Thyroid gland (tissue), 4 donors: ENCODE measurements around the gene BACH2. TPM values are rescaled to one million over a fixed set of nuclear protein-coding genes. Genes with fewer than 3 reads are reported as not detected.

Experiments
- DNase-seq, 2 donors: peaks; one replicate each; pipeline ENCODE4 v3.0.0-alpha.2; 2019
- H3K27ac ChIP-seq, 3 donors: fragments of 200-600 bp; sonication (generic); 1 replicate in 2 of 3; 2 replicates in 1 of 3; pipeline ENCODE4 v1.5.1; 2016 to 2019; ENCODE audit warnings: mild to moderate bottlenecking in 1 of 3, moderate library complexity in 1 of 3
- H3K27me3 ChIP-seq: fragments of 200-600 bp; sonication (generic); one replicate; pipeline ENCODE4 v1.5.1; 2019
- H3K36me3 ChIP-seq, 2 donors: fragments of 200-600 bp; sonication (generic); one replicate each; pipeline ENCODE4 v1.5.1; 2016 to 2019
- H3K4me1 ChIP-seq, 2 donors: fragments of 200-600 bp; sonication (generic); one replicate each; pipeline ENCODE4 v1.5.1; 2017 to 2019
- H3K4me3 ChIP-seq, 3 donors: fragments of 200-600 bp; sonication (generic); replicated peaks in 1 of 3; 1 replicate in 2 of 3; 2 replicates in 1 of 3; pipeline ENCODE4 v1.5.1; 2016; ENCODE audit warnings: mild to moderate bottlenecking in 1 of 3
- H3K9me3 ChIP-seq: fragments of 200-600 bp; sonication (generic); one replicate; pipeline ENCODE4 v1.5.1; 2017
- POLR2A ChIP-seq, 2 donors: fragments of 450-650 bp; IDR thresholded peaks; one replicate each; pipeline ENCODE4 v1.6.1; 2017; ENCODE audit warnings: antibody characterized with exemption in 2 of 2, mild to moderate bottlenecking in 2 of 2, moderate library complexity in 1 of 2
- WGBS, 2 donors: methylation state at CpG; one replicate each; pipeline ENCODE4 v1.1.5; 2017; 5-methylcytosine and 5-hydroxymethylcytosine counted together
- intact Hi-C: fragments of 100-400 bp; cut with DNase I; formaldehyde crosslinking; loops from one replicate; pipeline ENCODE4 v1.15.1; 2023
- total RNA-seq, 4 donors: library from RNA; depleted of rRNA; stranded (reverse); fragments of >200 nt; gene quantifications; one replicate each; pipeline ENCODE4 v1.2.3, GENCODE V29; 2016
- TF ChIP-seq, protein P1 (sequence below), 6 experiments: fragments of 200-600 bp in 3 of 6; fragments of 450-650 bp in 3 of 6; sonication (generic) in 3 of 6; IDR thresholded peaks; one replicate each; pipeline ENCODE4 v1.5.1; 2016 to 2019; ENCODE audit warnings: antibody characterized with exemption in 6 of 6, mild to moderate bottlenecking in 2 of 6, inconsistent platforms in 1 of 6, moderate library complexity in 1 of 6

The BACH2 gene
- total RNA-seq, 4 donors from 2014 or later = 0.98 to 6.6 (median 3.9) TPM

DNA sequence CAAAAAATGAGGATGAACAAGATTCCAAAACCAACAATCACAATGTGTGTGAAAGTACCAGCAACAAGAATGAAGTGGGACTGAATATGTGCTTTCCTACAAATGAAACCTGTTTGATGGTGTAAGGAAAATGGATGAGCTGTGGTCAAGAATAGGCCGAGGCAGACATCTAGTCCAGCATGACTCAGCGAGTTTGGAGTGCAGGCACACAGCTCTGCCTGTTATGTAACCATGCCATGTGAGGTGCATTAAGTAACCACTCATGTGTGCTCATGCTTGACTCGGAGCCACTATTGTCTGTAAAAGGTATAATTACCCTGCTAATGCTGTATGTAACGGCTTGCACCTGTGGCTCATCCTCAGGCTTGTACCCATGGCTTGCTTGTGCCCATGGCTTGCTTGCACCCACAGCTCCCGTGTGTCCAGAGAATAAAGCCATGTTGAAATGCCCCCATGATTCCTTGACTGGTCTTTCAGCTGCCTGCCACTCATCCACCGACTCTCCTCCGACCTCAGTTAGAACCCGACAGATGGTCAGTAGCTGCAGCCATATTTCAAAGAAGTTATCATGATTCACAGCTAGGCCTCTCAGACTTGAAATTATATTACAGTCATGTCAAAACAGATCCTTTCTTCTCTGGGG, 98.7 kb downstream of the BACH2 start:
- intact Hi-C loops = no loop called here
- Histone ChIP-seq H3K27me3 (no peaks in the 10 kb centered on the region), H3K9me3 (no peaks in the 10 kb centered on the region), H3K4me1 (peaks cover 0 to 5% of the 10 kb centered on the region in 2 donors), H3K4me3 (no peak overlapping the region), H3K36me3 (no peaks in the 10 kb centered on the region), H3K27ac (no peak overlapping the region)
- no peak for TF ChIP-seq POLR2A (IDR thresholded peaks at IDR 0.05)
- TF ChIP-seq, protein P1, sequence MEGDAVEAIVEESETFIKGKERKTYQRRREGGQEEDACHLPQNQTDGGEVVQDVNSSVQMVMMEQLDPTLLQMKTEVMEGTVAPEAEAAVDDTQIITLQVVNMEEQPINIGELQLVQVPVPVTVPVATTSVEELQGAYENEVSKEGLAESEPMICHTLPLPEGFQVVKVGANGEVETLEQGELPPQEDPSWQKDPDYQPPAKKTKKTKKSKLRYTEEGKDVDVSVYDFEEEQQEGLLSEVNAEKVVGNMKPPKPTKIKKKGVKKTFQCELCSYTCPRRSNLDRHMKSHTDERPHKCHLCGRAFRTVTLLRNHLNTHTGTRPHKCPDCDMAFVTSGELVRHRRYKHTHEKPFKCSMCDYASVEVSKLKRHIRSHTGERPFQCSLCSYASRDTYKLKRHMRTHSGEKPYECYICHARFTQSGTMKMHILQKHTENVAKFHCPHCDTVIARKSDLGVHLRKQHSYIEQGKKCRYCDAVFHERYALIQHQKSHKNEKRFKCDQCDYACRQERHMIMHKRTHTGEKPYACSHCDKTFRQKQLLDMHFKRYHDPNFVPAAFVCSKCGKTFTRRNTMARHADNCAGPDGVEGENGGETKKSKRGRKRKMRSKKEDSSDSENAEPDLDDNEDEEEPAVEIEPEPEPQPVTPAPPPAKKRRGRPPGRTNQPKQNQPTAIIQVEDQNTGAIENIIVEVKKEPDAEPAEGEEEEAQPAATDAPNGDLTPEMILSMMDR (IDR thresholded peaks at IDR 0.05) = no peak
- DNase-seq = peak; percentile 27 to 43
- WGBS, 2 donors = 73% methylated on average over 8 of the region's 8 CpGs

- intact Hi-C loops = no loop called here
- Histone ChIP-seq H3K27me3 (no peaks in the 10 kb centered on the region), H3K27ac (no peak overlapping the region), H3K4me1 (peaks cover 0 to 5% of the 10 kb centered on the region in 2 donors), H3K9me3 (no peaks in the 10 kb centered on the region), H3K36me3 (no peaks in the 10 kb centered on the region), H3K4me3 (no peak overlapping the region)
- WGBS, 2 donors = 90 to 93% methylated on average over 9 of the region's 9 CpGs
- DNase-seq = no peak
- TF ChIP-seq, protein P1 (IDR thresholded peaks at IDR 0.05) = no peak
- TF ChIP-seq POLR2A (IDR thresholded peaks at IDR 0.05) = no peak
Measured at GRCh38 chr6:90195094-90195829, 101.4 kb downstream of the BACH2 start.

DNA sequence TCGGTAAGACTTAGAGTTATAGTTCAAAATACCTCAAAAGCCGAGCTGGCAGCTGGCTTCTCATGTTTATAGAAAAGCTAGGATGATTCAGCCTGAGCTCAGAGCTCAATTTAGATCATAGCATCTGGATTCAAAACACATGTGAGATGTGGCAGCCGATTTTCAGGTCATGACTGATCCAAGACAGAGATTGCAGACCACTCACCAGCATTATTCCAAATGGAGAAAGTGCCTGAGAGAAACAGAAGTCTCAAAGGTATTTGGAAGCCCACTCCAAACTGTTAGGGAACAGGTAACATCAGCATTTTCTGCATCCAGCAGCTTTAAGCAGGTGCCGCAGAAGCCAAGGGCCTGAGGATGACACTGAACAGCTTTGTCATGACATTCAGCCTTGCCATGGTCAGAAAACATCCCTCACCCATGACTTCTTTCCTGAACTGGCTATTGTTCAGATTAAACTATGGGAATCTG, 102.2 kb downstream of the BACH2 start:
- Histone ChIP-seq H3K4me1 (peaks cover 0 to 5% of the 10 kb centered on the region in 2 donors), H3K27ac (no peak overlapping the region), H3K9me3 (no peaks in the 10 kb centered on the region), H3K27me3 (no peaks in the 10 kb centered on the region), H3K36me3 (no peaks in the 10 kb centered on the region), H3K4me3 (no peak overlapping the region)
- TF ChIP-seq, protein P1 (IDR thresholded peaks at IDR 0.05) = no peak
- no peak for TF ChIP-seq POLR2A (IDR thresholded peaks at IDR 0.05)
- intact Hi-C loops = no loop called here
- no peak for DNase-seq
- 79% methylated on average over 4 of the region's 4 CpGs for WGBS, 2 donors

- no peak overlapping the region for H3K4me3 ChIP-seq
- H3K9me3 ChIP-seq = no peaks in the 10 kb centered on the region
- DNase-seq = no peak
- WGBS, 2 donors = 90 to 98% methylated on average over 4 of the region's 4 CpGs
- TF ChIP-seq, protein P1 (IDR thresholded peaks at IDR 0.05) = no peak
- no peak for TF ChIP-seq POLR2A (IDR thresholded peaks at IDR 0.05)
- intact Hi-C loops = no loop called here
- H3K27me3 ChIP-seq = no peaks in the 10 kb centered on the region
- H3K27ac ChIP-seq = no peak overlapping the region
- H3K4me1 ChIP-seq = peaks cover 0 to 5% of the 10 kb centered on the region in 2 donors
- H3K36me3 ChIP-seq = no peaks in the 10 kb centered on the region
Measured at GRCh38 chr6:90193359-90193758, 103.3 kb downstream of the BACH2 start.

GRCh38 chr6:90192857-90193256, 103.8 kb downstream of the BACH2 start:
- 67 to 69% methylated on average over 3 of the region's 3 CpGs for WGBS, 2 donors
- no peak for TF ChIP-seq POLR2A (IDR thresholded peaks at IDR 0.05)
- TF ChIP-seq, protein P1 (IDR thresholded peaks at IDR 0.05) = no peak
- Histone ChIP-seq H3K9me3 (no peaks in the 10 kb centered on the region), H3K4me1 (peaks cover 0 to 3% of the 10 kb centered on the region in 2 donors), H3K4me3 (no peak overlapping the region), H3K36me3 (no peaks in the 10 kb centered on the region), H3K27ac (no peak overlapping the region), H3K27me3 (no peaks in the 10 kb centered on the region)
- DNase-seq = no peak
- intact Hi-C loops = no loop called here
